Erythroblast (primary cell): ENCODE results near the gene PFDN1.

Source experiments
- DNase-seq, 2 experiments: peaks; one replicate each; lab custom pipeline; 2025; lab: John Stamatoyannopoulos, UW
- GATA1 ChIP-seq: IDR thresholded peaks from 2 replicates; pipeline ENCODE4 v1.6.1; 2011; ENCODE audit warnings: low read depth, mild to moderate bottlenecking, control low read depth, low read length, moderate library complexity
- POLR2A ChIP-seq: IDR thresholded peaks from 2 replicates; pipeline ENCODE4 v1.6.1; 2011; ENCODE audit warnings: mild to moderate bottlenecking, low read length

Gene PFDN1

DNA sequence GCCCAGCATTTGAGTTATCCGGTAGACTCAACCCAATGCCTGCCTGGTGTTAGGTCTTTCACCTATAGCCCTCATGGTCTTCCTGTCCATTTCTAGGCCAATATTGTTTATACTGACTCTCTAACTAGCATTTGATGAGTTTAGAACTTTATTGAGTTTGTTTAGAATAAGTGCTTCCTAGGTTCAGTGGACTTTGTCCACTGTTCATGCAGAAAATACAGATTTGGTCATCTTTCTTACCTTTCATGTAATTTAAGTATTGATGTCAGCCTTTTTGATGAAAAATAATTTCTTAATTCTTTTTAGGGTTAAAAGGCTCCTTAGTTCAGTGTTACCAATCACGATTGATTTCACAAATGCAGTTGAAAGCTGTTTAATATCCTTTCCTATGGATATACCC lies 105.9 kb downstream of the PFDN1 start:
- DNase-seq = no peak
- TF ChIP-seq GATA1 (no peak), POLR2A (no peak)

DNA sequence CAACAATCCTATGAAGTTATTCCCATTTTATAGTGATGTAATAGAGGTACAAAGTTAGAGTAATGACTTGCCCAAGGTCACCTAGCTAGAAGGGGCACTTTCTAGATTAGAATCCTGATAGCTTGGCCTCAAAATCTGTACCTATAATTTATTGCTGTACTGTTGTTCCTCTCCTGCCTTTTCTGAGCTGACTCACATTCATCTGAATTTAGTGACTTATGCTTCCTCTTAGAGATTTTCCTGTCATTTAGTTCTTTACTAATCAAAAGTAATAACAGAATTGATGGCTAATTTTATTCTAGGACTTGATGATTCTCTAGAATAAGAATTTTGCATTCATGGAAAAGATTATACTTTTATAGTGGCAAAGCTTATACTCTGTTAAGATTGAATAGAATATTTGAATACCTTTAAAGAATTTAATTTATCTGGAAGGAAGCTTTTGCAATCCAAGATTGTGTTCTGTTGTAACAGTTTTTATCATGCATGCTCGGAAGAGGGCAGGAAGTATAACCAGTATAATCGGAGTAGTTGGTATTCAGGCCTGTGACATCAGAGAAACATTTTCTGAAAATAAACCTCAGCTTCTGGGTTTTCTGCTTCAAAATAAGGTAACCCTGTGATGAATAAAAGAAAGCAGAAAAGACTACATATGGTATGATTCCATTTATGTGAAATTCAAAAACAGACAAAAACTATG lies 106.6 kb downstream of the PFDN1 start:
- TF ChIP-seq POLR2A = no peak
- TF ChIP-seq GATA1 = no peak
- no peak for DNase-seq
